GM19468 (cell line): Measurements from ENCODE around the gene STRIT1.
"Not testable (repeated sequence)": the region's sequence is repeated elsewhere in the genome, so short reads cannot be mapped to it uniquely, and the experiment has no call there.

Experiments
- ATAC-seq: cut with Tn5 transposase; IDR thresholded peaks from one replicate; pipeline ENCODE4 v1.9.1; 2021; ENCODE audit warnings: mild to moderate bottlenecking, moderate library complexity, moderate number of reproducible peaks; ENCODE audit not compliant: unreplicated experiment; ENCODE audit errors: extremely low read depth

STRIT1 gene

GRCh38 chr3:155275159-155275754, 18.2 kb downstream of the STRIT1 start:
- not testable (repeated sequence) for ATAC-seq

DNA sequence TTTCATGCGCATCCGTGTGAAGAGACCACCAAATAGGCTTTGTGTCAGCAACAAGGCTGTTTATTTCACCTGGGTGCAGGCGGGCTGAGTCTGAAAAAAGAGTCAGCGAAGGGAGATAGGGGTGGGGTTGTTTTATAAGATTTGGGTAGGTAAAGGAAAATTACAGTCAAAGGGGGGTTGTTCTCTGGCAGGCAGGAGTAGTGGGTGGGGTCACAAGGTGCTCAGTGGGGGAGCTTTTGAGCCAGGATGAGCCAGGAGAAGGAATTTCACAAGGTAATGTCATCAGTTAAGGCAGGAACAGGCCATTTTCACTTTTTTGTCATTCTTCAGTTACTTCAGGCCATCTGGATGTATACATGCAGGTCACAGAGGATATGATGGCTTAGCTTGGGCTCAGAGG, 19.0 kb downstream of the STRIT1 start:
- ATAC-seq, result not testable (repeated sequence)

GRCh38 chr3:155271343-155271613, 22.2 kb downstream of the STRIT1 start:
- ATAC-seq, result no peak

DNA sequence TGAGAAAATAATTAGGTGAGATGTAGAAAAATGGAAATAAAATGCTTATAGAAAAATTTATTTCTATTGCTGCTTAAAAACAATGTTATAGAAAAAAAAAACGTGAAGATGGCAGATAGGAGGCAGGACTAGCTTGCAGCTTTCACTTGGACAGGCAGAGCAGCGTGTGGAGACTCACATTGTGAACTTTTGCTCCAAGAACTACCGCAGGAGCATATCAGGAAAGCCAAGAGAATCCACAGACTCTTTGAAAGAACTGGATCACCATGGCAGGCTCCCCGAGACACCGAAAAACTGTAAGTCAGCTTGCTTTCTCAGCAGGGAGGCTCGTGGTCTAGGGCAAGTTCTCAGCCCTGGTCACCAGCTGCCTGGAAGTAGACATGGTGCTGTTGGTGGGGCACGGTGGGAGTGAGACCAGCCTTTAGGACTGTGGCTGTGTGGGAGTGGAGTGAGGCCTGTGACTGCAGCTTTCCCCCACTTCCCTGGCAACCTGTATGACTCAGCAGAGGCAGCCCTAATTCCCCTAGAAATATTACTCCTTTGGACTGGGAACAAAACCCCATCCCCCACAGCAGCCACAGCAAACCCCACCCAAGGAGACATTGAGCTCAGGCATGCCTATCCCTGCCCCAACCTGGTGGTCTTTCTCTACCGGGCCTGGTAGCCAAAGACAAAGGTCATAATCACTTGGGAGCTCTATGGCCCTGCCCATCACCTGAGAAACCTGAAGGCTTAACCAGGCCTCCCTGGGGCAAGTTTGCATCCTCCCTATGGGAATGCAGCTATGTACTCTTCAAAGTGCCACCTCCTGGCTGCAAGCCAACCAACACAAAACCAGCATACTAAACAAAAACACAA, 22.8 kb downstream of the STRIT1 start:
- no peak for ATAC-seq

DNA sequence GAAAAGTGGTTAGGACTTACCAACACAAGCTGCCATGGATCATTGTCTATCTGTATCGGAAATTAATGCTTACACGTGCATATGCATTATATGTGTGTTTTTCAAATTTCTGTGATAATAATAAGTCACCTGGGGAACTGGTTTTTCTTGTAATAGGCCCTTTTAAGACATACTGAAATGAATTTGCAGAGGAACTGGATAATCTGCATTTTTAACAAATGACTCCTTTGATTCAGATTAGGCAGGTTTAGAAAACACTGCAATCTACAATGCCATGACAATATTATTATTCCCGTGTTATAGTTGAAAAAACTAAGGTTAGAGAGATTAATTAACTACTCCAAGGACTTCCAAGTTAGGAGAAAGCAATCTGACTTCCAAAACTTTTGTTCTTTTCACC, 23.4 kb downstream of the STRIT1 start:
- no peak for ATAC-seq

- ATAC-seq, result not testable (repeated sequence)
Observed at GRCh38 chr3:155262855-155263254, 30.6 kb downstream of the STRIT1 start.

DNA sequence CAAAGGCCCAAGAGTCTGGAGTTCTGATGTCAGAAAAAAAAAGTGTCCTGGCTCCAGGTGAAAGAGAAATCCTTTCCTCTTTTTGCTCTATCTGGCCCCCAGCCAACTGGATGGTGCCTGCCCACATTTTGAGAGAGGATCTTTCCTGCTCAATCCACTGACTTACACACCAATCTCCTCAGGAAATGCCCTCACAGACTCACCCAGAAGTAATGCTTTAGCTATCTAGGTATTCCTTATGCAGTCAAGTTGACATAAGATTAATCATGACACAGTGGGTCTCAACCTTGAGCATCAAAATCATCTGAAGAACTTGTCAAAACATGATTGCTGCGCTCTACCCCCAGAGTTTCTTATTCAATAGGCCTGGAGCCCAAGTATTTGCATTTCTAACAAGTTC, 31.2 kb downstream of the STRIT1 start:
- no peak for ATAC-seq

- ATAC-seq, result no peak
Observed at GRCh38 chr3:155254445-155254844, 39.0 kb downstream of the STRIT1 start.

GRCh38 chr3:155252535-155252934, 40.9 kb downstream of the STRIT1 start:
- ATAC-seq, result no peak

DNA sequence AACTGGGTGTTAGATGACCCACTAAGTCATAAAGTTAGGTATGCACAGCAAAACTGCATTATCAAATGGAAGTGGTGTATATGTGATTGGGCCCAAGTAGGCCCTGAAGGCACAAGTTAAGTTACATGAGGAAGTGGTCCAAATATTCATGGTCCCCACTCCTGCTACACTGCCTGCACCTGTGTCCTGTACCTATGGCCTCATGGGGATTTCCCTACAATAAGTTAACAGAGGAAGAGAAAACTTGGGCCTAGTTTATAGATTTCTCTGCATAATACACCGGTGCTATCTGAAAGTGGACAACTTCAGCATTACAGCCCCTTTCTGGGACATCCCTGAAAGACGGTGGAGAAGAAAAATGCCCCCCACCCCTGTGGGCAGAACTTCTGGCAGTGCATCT, 41.5 kb downstream of the STRIT1 start:
- ATAC-seq, result no peak

DNA sequence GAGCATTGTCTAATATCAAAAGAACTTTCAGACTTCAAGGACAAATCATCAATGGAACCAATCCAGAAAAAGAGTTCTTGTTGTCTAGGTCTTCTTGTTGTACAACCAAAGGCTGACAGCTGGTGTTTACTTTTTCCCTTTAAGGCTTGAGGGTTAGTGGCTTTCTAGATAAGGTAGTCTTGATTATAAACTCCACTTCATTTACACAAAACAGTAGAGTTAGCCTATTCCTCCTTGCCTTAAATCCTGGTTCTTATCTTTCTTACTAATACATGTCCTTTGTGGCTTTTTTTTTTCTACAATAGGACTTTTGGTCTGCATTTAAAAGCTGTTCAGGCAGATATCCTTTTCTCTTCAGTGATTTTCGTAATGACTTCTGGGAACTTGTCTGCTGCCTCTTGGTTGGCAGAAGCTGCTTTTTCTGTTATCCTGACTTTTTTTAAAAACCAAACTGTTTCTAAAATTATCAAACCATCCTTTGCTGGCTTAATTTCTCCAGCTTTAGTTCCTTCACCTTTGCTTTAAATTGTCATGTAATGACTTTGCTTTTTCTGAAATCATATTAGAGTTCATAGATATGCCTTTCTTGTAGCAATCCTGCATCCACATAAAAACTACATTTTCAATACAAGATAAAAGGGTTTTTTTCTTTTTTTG, 44.8 kb downstream of the STRIT1 start:
- ATAC-seq, result no peak

- ATAC-seq, result no peak
Observed at GRCh38 chr3:155244699-155245098, 48.8 kb downstream of the STRIT1 start.

DNA sequence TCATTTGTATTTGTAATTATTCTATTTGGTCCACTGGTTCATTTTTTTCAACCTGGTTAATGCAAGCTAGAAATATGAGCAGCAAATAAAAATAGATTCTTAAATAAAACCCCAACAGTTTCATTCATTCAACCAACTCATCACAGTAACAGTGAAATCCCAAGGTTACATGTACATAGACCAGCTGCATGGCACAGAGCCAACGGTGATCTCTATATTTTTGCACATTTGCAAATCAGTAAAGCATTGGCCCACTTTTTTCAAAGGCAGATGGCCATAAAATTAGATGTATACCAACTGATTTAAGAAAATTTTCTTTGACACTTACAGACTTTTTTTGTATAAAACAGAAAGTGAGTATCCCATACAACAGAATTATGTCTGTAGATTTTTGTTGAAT, 49.3 kb downstream of the STRIT1 start:
- no peak for ATAC-seq

- ATAC-seq, result no peak
Observed at GRCh38 chr3:155243512-155243921, 50.0 kb downstream of the STRIT1 start.

DNA sequence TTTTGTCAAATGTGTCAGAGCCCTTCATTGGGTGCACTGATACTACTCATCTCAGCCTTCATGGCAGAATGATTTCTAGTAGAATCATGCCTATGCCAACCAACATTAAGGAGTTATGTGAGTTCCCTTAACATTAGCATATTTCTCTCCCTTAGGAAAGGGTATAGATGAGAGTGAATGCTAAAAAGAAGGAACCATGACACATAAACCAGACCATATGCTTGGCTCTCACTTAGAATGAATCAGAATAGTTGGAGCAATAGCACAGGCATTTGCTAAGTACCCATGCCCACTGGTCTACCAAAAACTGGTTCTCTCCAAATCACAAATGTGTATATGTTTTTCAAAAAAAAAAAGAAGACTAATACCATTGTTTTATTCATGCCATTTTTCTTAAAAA, 51.1 kb downstream of the STRIT1 start:
- no peak for ATAC-seq

DNA sequence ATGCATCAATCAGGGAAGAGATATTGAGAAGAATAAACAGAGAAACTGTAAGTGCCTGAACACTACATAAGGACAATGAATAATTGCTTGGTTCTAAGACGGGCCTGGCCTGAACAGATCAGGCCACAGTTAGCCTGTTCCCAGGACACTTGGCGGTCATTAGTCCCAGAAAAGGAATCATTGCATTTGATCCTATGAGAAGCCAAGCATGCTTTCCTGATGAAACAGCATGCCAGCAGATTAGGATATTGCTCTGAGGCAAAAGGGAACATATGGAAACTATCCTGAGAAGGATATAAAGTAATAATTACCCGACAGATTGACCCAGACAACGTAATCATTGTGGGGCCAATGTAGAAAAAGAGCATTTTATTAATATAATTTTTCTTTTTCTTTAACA, 51.9 kb downstream of the STRIT1 start:
- no peak for ATAC-seq
